Activated CD8-positive, alpha-beta T cell treated with anti-CD3 and anti-CD28 coated beads, Interleukin-2, amount 10 ng/mL, durations not matched to agents 7 days and 5 days (primary cell): ENCODE data around the gene ARHGAP15. TPM values are rescaled to one million over a fixed set of nuclear protein-coding genes. Genes with fewer than 3 reads are reported as not detected.

Experiments used
- ATAC-seq: fragments of 150-1000 bp; cut with Tn5 transposase; one replicate; pipeline ENCODE4 v1.10.0; 2021; ENCODE audit warnings: moderate library complexity
- CTCF ChIA-PET: fragments of 350-600 bp; sonication (Branson Sonifier 250); formaldehyde crosslinking; loops from one replicate; lab custom pipeline; 2021; ENCODE audit warnings: antibody characterized with exemption; lab: Charles Lee
- POLR2A ChIA-PET: fragments of 350-600 bp; sonication (Branson Sonifier 250); formaldehyde crosslinking; loops from one replicate; lab custom pipeline; 2021; ENCODE audit warnings: antibody characterized with exemption; lab: Charles Lee
- DNase-seq: peaks from one replicate; pipeline ENCODE4 v3.0.0-alpha.2; 2020
- H3K27ac Mint-ChIP-seq: one replicate; pipeline ENCODE4 v1.8.0; 2021; ENCODE audit warnings: mild to moderate bottlenecking, mixed read lengths
- H3K27me3 Mint-ChIP-seq: one replicate; pipeline ENCODE4 v1.8.0; 2021; ENCODE audit warnings: low read depth, mixed read lengths
- H3K36me3 Mint-ChIP-seq: one replicate; pipeline ENCODE4 v1.8.0; 2021; ENCODE audit warnings: low read depth, mixed read lengths
- H3K4me1 Mint-ChIP-seq: one replicate; pipeline ENCODE4 v1.8.0; 2021; ENCODE audit warnings: low read depth, mixed read lengths
- H3K4me3 Mint-ChIP-seq: one replicate; pipeline ENCODE4 v1.8.0; 2021; ENCODE audit warnings: mild to moderate bottlenecking, mixed read lengths
- H3K9me3 Mint-ChIP-seq: one replicate; pipeline ENCODE4 v1.8.0; 2022; ENCODE audit warnings: mixed read lengths; ENCODE audit not compliant: insufficient read depth
- total RNA-seq, 2 experiments: library from RNA; stranded (reverse); gene quantifications; one replicate each; pipeline ENCODE4 v1.2.3, GENCODE V29; 2021

Gene ARHGAP15
- total RNA-seq, 2 experiments from 2014 or later = 154 to 158 TPM

DNA sequence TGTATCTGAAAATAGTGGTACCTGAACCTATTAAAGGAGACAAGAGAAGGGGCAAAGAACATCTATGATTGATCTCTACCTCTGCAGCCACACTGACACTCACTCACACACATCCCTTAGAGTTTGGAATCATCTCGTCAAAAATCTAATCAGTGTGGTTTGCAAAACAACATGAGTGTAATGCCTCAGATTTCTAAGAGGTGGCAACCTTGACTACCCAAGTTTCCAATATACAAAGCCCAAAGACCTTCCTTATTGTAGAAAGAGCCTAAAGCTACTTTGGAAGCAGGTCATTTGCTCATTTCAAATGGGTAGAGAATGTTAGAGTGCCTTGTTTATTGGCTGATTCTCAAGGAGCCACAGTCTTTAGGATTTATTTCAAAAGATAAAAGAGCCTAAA, 444.9 kb downstream of the ARHGAP15 start:
- no peaks in the 10 kb centered on the region for H3K9me3 Mint-ChIP-seq
- POLR2A ChIA-PET = no interaction called here
- H3K4me3 Mint-ChIP-seq = no peak overlapping the region
- H3K4me1 Mint-ChIP-seq = no peaks in the 10 kb centered on the region
- no peak overlapping the region for H3K27ac Mint-ChIP-seq
- H3K27me3 Mint-ChIP-seq = no peaks in the 10 kb centered on the region
- no peak for DNase-seq
- ATAC-seq = no peak
- CTCF ChIA-PET = no interaction called here
- peaks cover 25% of the 10 kb centered on the region for H3K36me3 Mint-ChIP-seq

DNA sequence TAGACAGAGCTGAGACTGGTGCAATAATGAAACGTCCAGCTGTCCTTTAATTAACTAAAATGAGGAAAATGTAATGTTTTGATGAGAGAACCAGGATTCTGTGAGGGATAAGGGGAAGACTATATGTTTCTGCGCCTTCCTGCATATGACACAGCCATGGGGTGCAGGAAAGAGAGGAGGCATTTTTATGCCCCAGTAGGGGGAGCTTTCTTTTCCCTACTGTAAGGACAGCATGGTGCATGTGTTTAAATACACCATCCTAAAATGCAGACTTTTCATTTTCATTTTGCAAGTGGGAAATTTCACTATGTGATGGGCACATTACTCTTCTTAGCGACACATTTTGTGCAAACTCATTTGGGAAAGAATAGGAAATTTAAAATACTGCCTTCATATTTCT, 446.1 kb downstream of the ARHGAP15 start:
- Mint-ChIP-seq H3K36me3 (peaks cover 21% of the 10 kb centered on the region), H3K9me3 (no peaks in the 10 kb centered on the region), H3K4me1 (peaks cover 3% of the 10 kb centered on the region), H3K27ac (no peak overlapping the region), H3K27me3 (no peaks in the 10 kb centered on the region), H3K4me3 (no peak overlapping the region)
- CTCF ChIA-PET = no interaction called here
- POLR2A ChIA-PET = no interaction called here
- no peak for ATAC-seq
- DNase-seq = no peak

DNA sequence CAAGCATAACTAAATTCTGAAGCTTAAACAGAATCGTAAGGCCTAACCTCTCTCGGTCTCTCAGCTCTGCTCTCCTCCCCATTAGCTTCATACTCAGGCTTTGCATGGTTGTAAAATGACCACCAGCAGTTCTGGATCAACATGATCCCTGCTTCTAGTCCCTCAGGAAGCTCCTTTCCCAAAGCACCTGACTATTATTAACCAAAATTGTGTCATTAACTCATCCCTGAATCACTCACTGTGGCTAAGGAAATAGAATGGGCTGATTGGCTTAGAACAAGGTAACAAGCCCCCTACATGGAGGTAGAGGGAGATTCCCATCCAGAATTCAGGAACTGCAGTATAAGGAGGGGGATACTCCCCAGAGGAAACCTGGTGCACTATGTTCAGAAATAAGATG, 448.3 kb downstream of the ARHGAP15 start:
- CTCF ChIA-PET = no interaction called here
- POLR2A ChIA-PET = no interaction called here
- Mint-ChIP-seq H3K4me3 (no peak overlapping the region), H3K36me3 (peaks cover 32% of the 10 kb centered on the region), H3K4me1 (peaks cover 15% of the 10 kb centered on the region), H3K27ac (no peak overlapping the region), H3K9me3 (no peaks in the 10 kb centered on the region), H3K27me3 (no peaks in the 10 kb centered on the region)
- no peak for DNase-seq
- ATAC-seq = no peak

GRCh38 chr2:143579456-143579855, 450.2 kb downstream of the ARHGAP15 start:
- Mint-ChIP-seq H3K36me3 (peaks cover 33% of the 10 kb centered on the region), H3K27ac (no peak overlapping the region), H3K27me3 (no peaks in the 10 kb centered on the region), H3K4me1 (peaks cover 15% of the 10 kb centered on the region), H3K9me3 (no peaks in the 10 kb centered on the region), H3K4me3 (no peak overlapping the region)
- ATAC-seq (no peak), DNase-seq (no peak)
- POLR2A ChIA-PET = no interaction called here
- CTCF ChIA-PET = no interaction called here

DNA sequence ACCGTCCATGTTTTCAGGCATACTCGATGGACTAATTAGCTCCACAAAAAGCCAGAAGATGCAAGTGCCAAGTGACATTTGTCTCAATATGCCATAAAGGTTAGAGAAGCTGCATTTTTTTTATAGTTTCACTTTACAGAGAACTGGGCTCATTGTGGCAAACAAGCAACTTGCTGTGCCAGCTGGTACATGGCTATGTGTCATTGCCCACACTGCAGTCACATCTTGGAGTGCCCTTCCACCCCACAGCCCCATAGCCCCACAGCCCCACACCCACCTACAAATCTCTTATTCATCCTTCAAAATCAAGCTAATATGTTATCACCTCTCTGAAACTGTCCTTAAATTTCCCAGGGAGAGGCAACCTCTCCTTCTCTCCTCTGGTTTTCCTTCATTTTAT, 451.9 kb downstream of the ARHGAP15 start:
- Mint-ChIP-seq H3K36me3 (peaks cover 38% of the 10 kb centered on the region), H3K27ac (no peak overlapping the region), H3K27me3 (no peaks in the 10 kb centered on the region), H3K9me3 (no peaks in the 10 kb centered on the region), H3K4me1 (peaks cover 15% of the 10 kb centered on the region), H3K4me3 (no peak overlapping the region)
- ChIA-PET CTCF (no interaction called here), POLR2A (no interaction called here)
- no peak for ATAC-seq
- DNase-seq = no peak

GRCh38 chr2:143582046-143582747, 453.0 kb downstream of the ARHGAP15 start:
- no peak for ATAC-seq
- H3K36me3 Mint-ChIP-seq = peaks cover 39% of the 10 kb centered on the region
- POLR2A ChIA-PET = no interaction called here
- H3K27me3 Mint-ChIP-seq = no peaks in the 10 kb centered on the region
- no peak overlapping the region for H3K4me3 Mint-ChIP-seq
- H3K27ac Mint-ChIP-seq = no peak overlapping the region
- no peaks in the 10 kb centered on the region for H3K9me3 Mint-ChIP-seq
- CTCF ChIA-PET = interaction anchor here (1.5 kb wide), 1 partner anchor 16 kb away, joined by 3 read pairs; no protein-coding TSS in a partner anchor
- H3K4me1 Mint-ChIP-seq = peaks cover 15% of the 10 kb centered on the region
- DNase-seq = no peak

- Mint-ChIP-seq H3K4me3 (no peak overlapping the region), H3K36me3 (peaks cover 46% of the 10 kb centered on the region), H3K27me3 (no peaks in the 10 kb centered on the region), H3K27ac (no peak overlapping the region), H3K4me1 (peaks cover 15% of the 10 kb centered on the region), H3K9me3 (no peaks in the 10 kb centered on the region)
- POLR2A ChIA-PET = no interaction called here
- ATAC-seq = no peak
- no peak for DNase-seq
- CTCF ChIA-PET = no interaction called here
These were observed 455.7 kb downstream of the ARHGAP15 start for GRCh38 chr2:143584936-143585335.

DNA sequence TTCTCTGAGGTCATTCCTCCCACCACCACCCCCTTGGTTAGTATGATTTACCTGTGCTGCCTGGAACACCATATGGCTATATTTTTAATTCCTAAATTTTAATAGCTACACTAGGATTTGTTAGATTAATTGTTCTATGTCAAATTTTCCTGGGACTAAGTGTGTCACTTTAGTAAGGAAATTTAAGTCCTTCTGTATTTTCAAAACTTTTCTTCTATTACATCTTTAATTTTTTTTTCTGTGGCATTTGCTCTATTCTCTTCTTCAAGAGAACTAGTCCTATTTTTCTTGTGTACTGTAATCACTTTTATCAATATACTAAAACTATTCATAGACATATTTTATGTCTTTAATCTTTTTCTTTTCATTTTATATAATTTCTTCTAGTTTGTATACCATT, 456.9 kb downstream of the ARHGAP15 start:
- Mint-ChIP-seq H3K9me3 (no peaks in the 10 kb centered on the region), H3K4me1 (peaks cover 7% of the 10 kb centered on the region), H3K27ac (no peak overlapping the region), H3K4me3 (no peak overlapping the region), H3K36me3 (peaks cover 44% of the 10 kb centered on the region), H3K27me3 (no peaks in the 10 kb centered on the region)
- ChIA-PET POLR2A (interaction anchor here (0.6 kb wide), 1 partner anchor 250 kb away, joined by 3 read pairs; no protein-coding TSS in a partner anchor), CTCF (no interaction called here)
- ATAC-seq (no peak), DNase-seq (no peak)

GRCh38 chr2:143588746-143589145, 459.5 kb downstream of the ARHGAP15 start:
- ChIA-PET CTCF (interaction anchor here (1.4 kb wide), 1 partner anchor 76 kb away, joined by 4 read pairs; no protein-coding TSS in a partner anchor), POLR2A (no interaction called here)
- Mint-ChIP-seq H3K27ac (no peak overlapping the region), H3K4me3 (no peak overlapping the region), H3K9me3 (no peaks in the 10 kb centered on the region), H3K27me3 (no peaks in the 10 kb centered on the region), H3K36me3 (peaks cover 29% of the 10 kb centered on the region), H3K4me1 (no peaks in the 10 kb centered on the region)
- DNase-seq (no peak), ATAC-seq (no peak)

GRCh38 chr2:143594161-143594560, 464.9 kb downstream of the ARHGAP15 start:
- H3K9me3 Mint-ChIP-seq = no peaks in the 10 kb centered on the region
- no peak overlapping the region for H3K4me3 Mint-ChIP-seq
- no peak for DNase-seq
- ChIA-PET POLR2A (no interaction called here), CTCF (no interaction called here)
- H3K4me1 Mint-ChIP-seq = no peaks in the 10 kb centered on the region
- no peak for ATAC-seq
- no peak overlapping the region for H3K27ac Mint-ChIP-seq
- no peaks in the 10 kb centered on the region for H3K27me3 Mint-ChIP-seq
- H3K36me3 Mint-ChIP-seq = peaks cover 25% of the 10 kb centered on the region

GRCh38 chr2:143594745-143595144, 465.5 kb downstream of the ARHGAP15 start:
- Mint-ChIP-seq H3K27me3 (no peaks in the 10 kb centered on the region), H3K4me1 (no peaks in the 10 kb centered on the region), H3K27ac (no peak overlapping the region), H3K36me3 (peaks cover 29% of the 10 kb centered on the region), H3K9me3 (no peaks in the 10 kb centered on the region), H3K4me3 (no peak overlapping the region)
- POLR2A ChIA-PET = no interaction called here
- ATAC-seq = no peak
- DNase-seq = no peak
- CTCF ChIA-PET = no interaction called here

DNA sequence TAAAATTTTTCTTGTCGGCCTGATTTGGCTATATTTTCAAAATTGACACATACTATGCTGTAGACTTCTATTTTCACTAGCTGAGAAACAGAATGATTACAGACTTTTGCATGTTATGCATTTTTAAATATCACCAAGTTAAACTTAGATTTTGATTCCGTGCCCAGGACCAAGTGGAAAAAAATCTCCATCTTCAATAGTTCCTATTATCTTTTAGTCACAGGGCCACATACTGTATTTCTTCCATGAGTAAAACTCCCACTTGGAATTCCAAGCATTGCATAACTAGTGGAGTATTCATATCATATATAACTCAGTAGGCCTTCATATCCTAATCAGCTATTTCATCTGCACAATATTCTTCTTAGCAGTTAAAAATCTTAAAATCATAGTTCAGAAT, 470.9 kb downstream of the ARHGAP15 start:
- ChIA-PET POLR2A (no interaction called here), CTCF (no interaction called here)
- Mint-ChIP-seq H3K36me3 (peaks cover 27% of the 10 kb centered on the region), H3K9me3 (no peaks in the 10 kb centered on the region), H3K27me3 (no peaks in the 10 kb centered on the region), H3K4me1 (no peaks in the 10 kb centered on the region), H3K4me3 (no peak overlapping the region), H3K27ac (no peak overlapping the region)
- ATAC-seq = no peak
- DNase-seq = no peak
